COR-L47 (cell line): ENCODE results near the gene P2RY8.
"Not testable (repeated sequence)": the region's sequence is repeated elsewhere in the genome, so short reads cannot be mapped to it uniquely, and the experiment has no call there.

ENCODE experiments used
- DNase-seq: peaks from one replicate; lab custom pipeline; 2025; lab: John Stamatoyannopoulos, UW

P2RY8 gene

GRCh38 chrX:1464971-1465285, 72.1 kb downstream of the P2RY8 start:
- no peak for DNase-seq

GRCh38 chrX:1464041-1464970, 72.7 kb downstream of the P2RY8 start:
- DNase-seq: no peak

DNA sequence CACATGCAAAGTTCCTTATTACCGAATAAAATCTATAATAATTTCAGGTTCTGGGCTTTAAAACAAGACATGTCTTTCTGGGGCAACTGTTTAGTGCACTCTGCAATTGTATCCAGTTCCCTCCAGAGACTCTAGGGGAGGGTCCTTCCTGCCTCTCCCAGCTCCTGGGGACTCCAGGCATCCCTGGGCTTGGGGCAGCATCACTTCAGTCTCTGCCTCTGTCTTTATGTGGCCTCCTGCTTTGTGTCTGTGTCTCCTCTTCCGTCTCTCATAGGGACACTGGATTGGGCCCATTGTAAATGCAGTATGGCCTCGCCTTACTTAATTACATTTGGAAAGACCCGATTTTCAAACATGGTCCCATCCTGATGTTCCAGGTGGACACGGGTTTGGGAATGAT, 73.4 kb downstream of the P2RY8 start:
- DNase-seq: no peak

DNA sequence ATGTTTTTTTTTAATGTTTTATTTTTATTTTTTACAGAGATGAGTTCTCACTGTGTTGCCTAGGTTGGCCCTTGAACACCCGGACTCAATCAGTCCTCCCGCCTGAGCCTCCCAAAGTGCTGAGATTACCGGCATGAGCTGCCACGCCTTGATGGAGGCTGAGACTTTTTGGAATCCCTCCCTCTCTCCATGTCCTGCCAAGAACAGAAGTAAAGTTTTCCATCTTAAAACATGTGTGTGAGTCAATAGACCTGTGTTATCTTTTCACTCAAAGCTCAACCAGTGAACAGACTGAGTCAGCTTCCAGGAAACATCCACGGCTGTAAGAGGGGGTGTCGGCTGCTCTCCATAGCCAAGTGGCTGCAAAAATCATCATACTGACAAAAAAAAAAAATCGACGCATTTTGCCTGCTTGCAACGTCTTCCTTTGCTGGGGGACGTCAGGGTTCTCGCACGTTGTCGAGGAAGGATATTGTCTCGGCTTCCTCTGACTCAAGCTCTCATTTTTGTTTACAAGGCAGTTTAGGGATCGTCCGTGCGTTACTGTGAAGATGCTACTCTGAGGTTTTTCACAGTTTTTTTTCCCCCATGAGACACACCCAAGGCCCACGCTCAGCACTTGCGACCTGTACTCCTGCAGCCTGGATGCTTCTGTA, 74.3 kb downstream of the P2RY8 start:
- DNase-seq: no peak

DNA sequence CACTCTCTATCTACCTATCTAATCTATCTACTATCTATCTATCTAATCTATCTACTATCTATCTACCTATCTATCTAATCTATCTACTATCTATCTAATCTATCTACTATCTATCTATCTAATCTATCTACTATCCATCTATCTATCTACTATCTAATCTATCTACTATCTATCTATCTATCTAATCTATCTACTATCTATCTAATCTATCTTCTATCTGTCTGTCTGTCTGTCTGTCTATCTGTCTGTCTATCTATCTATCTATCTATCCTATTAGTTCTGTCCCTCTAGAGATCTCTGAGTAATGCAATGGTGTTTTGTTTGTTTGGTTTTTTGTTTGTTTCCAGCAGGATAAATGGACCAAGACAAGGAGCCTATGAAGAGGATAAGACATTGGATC, 74.9 kb downstream of the P2RY8 start:
- DNase-seq: no peak

GRCh38 chrX:1455948-1456280, 81.1 kb downstream of the P2RY8 start:
- no peak for DNase-seq

DNA sequence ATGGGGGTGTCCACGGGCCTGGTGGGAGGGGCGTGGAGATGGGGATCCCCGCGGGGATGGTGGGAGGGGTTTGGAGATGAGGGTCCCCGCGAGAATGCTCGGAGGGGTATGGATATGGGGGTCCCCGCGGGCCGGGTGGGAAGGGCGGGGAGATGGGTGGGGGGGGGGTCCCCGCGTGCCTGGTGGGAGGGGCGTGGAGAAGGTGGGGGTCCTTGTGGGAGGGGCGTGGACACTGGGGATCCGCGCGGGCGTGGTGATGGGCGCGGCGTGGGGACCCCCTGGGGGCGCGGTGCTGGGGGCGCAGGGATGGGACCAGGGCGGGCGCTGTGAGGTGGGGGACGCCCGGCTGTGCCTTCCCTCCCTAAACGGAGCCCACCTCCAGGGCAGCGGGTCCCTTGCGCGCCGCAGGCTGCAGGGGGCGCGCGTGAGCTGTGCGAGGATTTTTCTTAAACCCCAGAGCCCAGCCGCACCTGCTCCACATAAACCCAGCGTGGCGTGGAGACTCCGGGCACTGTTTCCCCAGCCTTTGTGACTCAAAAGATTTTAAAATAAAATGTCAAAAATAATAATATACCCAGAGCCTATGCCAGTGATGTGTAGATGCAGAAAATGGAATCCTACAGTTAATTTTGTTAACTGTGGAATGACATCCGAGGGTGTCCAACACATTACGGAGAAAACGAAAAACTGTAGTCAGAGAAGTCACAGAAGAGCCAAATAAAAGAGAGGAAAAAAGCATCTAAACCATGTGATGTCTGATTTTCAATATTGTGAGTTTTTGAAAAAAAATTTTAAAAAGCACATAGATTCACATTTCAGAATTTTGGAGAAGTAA, 82.8 kb downstream of the P2RY8 start:
- no peak for DNase-seq

DNA sequence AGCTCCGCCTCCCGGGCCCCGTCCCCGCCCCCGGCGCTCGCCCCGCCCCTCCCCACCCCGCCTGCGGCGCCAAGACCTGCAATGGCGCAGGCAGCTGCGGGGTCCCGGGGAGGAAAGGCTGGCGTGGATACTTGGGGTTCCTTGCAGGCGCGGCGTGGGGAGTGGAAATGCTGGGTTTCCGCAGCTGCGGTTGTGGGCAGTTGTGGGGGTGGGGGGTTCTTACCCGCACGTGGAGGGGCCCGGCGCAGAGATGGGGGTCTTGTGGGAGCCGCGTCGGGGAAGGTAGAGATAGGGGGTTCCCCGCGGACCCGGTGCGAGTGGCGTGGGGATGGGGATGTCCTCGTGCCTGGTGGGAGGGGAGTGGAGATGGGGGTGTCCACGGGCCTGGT, 83.6 kb downstream of the P2RY8 start:
- DNase-seq: no peak

- DNase-seq: no peak
Observed at GRCh38 chrX:1452516-1453394, 84.2 kb downstream of the P2RY8 start, which contains the start of gene ASMTL. ASMTL (minus strand) TSS chrX:1452909; CDS start chrX:1452840, 69 bp downstream.

- no peak for DNase-seq
Observed at GRCh38 chrX:1451661-1452515, 85.1 kb downstream of the P2RY8 start.

DNA sequence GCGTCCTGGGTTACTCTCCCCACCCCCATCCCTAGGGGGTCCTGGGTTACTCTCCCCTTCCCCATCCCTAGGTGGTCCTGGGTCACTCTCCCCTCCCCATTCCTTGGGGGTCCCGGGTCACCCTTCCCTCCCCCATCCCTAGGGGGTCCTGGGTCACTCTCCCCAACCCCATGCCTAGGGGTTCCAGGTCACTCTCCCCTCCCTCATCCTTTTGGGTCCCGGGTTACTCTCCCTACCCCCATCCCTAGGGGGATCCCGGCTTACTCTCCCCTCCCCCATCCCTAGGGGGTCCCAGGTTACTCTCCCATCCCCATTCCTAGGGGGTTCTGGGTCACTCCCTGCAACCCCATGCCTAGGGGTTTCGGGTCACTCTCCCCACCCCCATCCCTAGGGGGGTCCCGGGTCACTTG, 85.7 kb downstream of the P2RY8 start:
- no peak for DNase-seq

DNA sequence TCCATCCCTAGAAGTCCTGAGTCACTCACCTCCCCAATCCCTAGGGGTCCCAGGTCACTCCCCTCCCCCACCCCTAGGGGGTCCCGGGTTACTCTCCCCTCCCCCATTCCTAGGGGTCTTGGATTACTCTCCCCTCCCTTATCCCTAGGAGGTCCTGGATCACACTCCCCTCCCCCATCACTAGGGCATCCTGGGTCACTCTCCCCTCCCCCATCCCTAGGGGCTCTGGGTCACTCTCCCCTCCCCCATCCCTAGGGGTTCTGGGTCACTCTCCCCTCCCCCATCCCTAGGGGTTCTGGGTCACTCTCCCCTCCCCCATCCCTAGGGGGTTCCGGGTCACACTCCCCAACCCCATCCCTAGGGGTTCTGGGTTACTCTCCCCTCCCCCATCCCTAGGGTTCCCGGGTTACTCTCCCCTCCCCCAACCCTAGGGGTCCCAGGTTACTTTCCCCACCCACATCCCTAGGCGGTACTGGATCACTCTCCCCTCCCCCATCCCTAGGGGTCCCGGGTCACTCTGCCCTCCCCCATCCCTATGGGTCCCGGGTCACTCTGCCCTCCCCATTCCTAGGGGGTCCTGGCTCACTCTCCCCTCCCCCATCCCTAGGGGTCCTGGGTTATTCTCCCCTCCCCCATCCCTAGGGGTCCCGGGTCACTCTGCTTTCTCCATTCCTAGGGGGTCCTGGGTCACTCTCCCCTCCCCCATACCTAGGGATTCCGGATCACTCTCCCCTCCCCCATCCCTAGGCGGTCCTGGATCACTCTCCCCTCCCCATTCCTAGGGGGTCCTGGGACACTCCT, 86.4 kb downstream of the P2RY8 start:
- no peak for DNase-seq

- DNase-seq: no peak
Observed at GRCh38 chrX:1449823-1450149, 87.2 kb downstream of the P2RY8 start.

DNA sequence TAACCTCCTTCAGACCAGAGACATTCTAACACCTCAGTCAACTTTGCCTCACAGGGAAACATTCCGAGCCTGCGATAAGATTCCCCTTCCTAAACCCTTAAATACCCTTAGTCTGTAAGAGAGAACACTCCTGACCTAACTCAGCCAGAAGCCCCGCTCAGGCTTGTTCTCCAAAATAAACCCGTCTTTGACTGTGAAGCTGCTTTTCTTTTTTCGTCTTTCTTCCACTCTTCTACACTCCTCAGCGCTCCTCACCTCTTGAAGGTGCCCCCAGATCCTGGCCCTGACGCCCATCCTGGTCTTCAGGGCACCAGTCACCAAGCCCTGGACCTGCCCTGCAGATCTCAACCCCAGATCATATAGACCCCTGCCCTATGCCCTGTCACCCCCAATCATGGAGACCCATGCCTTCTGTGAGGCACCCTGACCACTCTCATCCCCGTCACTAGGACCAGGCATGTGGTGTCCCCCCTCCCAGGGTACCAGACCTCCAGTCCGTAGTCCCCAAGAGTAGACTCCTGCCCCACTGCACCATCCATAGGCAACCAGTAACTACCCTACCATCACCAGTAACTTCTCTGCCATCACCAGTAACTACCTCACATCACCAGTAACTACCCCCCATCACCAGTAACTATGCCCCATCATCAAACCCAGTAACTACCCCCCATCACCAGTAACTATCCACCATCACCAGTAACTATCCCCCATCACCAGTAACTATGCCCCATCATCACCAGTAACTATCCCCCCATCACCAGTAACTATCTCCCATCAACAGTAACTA, 87.8 kb downstream of the P2RY8 start:
- DNase-seq: no peak

GRCh38 chrX:1448573-1449001, 88.4 kb downstream of the P2RY8 start:
- not testable (repeated sequence) for DNase-seq

GRCh38 chrX:1447969-1448572, 88.9 kb downstream of the P2RY8 start:
- DNase-seq: not testable (repeated sequence)

- DNase-seq: not testable (repeated sequence)
Observed at GRCh38 chrX:1446984-1447968, 89.7 kb downstream of the P2RY8 start.
